Lung (tissue), 12 donors: ENCODE results near the gene CCND3. TPM values are rescaled to one million over a fixed set of nuclear protein-coding genes. Genes with fewer than 3 reads are reported as not detected.
A peak's percentile ranks its signal among the peaks of the same experiment; 100 is the strongest.

ENCODE experiments used
- ATAC-seq: fragments of 200-7000 bp; cut with Tn5 transposase; one replicate; pipeline ENCODE4 v1.9.1; 2020; ENCODE audit warnings: moderate number of reproducible peaks; ENCODE audit not compliant: insufficient read depth, low FRiP score
- DNase-seq, 3 donors: peaks; one replicate each; pipeline ENCODE4 v3.0.0-alpha.2; 2013 to 2017
- H3K27ac ChIP-seq, 2 donors: one replicate each; pipeline ENCODE4 v1.5.1; 2013; ENCODE audit warnings: mild to moderate bottlenecking in 2 of 2, moderate library complexity in 2 of 2, control low read depth in 1 of 2, inconsistent platforms in 1 of 2, low read depth in 1 of 2, low read length in 1 of 2
- H3K27me3 ChIP-seq, 3 donors: one replicate each; pipeline ENCODE4 v1.5.1; 2013; ENCODE audit warnings: low read length in 2 of 3; ENCODE audit not compliant: control insufficient read depth in 3 of 3, insufficient read depth in 3 of 3
- H3K36me3 ChIP-seq, 4 donors: one replicate each; pipeline ENCODE4 v1.5.1; 2013; ENCODE audit warnings: low read length in 4 of 4, mild to moderate bottlenecking in 1 of 4, moderate library complexity in 1 of 4; ENCODE audit not compliant: control insufficient read depth in 4 of 4, insufficient read depth in 4 of 4
- H3K4me1 ChIP-seq, 5 donors: one replicate each; pipeline ENCODE4 v1.5.1; 2013; ENCODE audit warnings: low read length in 5 of 5, mild to moderate bottlenecking in 2 of 5, moderate library complexity in 1 of 5; ENCODE audit not compliant: control insufficient read depth in 5 of 5, insufficient read depth in 5 of 5
- H3K4me3 ChIP-seq: one replicate; pipeline ENCODE4 v1.5.1; 2013; ENCODE audit warnings: mild to moderate bottlenecking, control low read depth, moderate library complexity
- H3K9ac ChIP-seq, 2 donors: one replicate each; pipeline ENCODE4 v1.5.1; 2013; ENCODE audit warnings: low read length in 2 of 2, control low read depth in 1 of 2; ENCODE audit not compliant: insufficient read depth in 1 of 2
- H3K9me3 ChIP-seq, 4 donors: one replicate each; pipeline ENCODE4 v1.5.1; 2013; ENCODE audit warnings: low read length in 3 of 4, mild to moderate bottlenecking in 1 of 4, moderate library complexity in 1 of 4; ENCODE audit not compliant: control insufficient read depth in 4 of 4, insufficient read depth in 3 of 4
- CTCF ChIP-seq: IDR thresholded peaks from 2 replicates; pipeline ENCODE4 v1.5.1; 2012; ENCODE audit warnings: mild to moderate bottlenecking; ENCODE audit errors: control extremely low read depth, extremely low read depth
- WGBS, 2 donors: extraction: QIAGEN DNeasy Blood & Tissue Kit; methylation state at CpG; one replicate each; pipeline ENCODE4 v1.1.7; 2013; 5-methylcytosine and 5-hydroxymethylcytosine counted together
- polyA plus RNA-seq, 2 donors: library from polyadenylated mRNA; stranded (reverse); fragments of 200-250 nt; gene quantifications; one replicate each; pipeline ENCODE4 v1.2.1, GENCODE V29; 2013
- total RNA-seq, 2 donors: library from RNA; depleted of rRNA in 1 of 2; stranded (reverse); fragments of >200 nt in 1 of 2; gene quantifications; one replicate each; pipeline ENCODE4 v1.2.1, GENCODE V29; 2014 to 2021
- donor health status: control.
- donor health status: control.
- donor health status: Bipolar disorder and iron deficiency.
- donor health status: healthy.
- donor health status: DM: yes; HTN: yes; CAD: no.

CCND3 gene
- total and polyA plus RNA-seq, 4 donors, result 120 to 221 (median 158) TPM

- TF ChIP-seq CTCF, result no peak
- DNase-seq (no peak), ATAC-seq (peak; percentile 10)
- peak overlapping the region; percentile 55 to 89 for H3K27ac ChIP-seq
- H3K27me3 ChIP-seq, result no peaks in the 10 kb centered on the region
- H3K4me1 ChIP-seq, result peaks cover 3 to 23% (median 11%) of the 10 kb centered on the region in 5 donors
- H3K9me3 ChIP-seq, result no peaks in the 10 kb centered on the region
- 1% methylated on average over 15 to 20 of the region's 20 CpGs for WGBS, 2 donors
- H3K4me3 ChIP-seq, result peak overlapping the region; percentile 79
- H3K36me3 ChIP-seq, result peaks cover 0 to 7% (median 3%) of the 10 kb centered on the region in 4 donors
- H3K9ac ChIP-seq, result peak overlapping the region; percentile 71 to 98
These were observed 20.0 kb downstream of the CCND3 start for GRCh38 chr6:41921712-41921998.

GRCh38 chr6:41920921-41921711 is 20.5 kb downstream of the CCND3 start, which contains the start of the genes BYSL and MED20:
BYSL (plus strand) TSS chr6:41921499; CDS start chr6:41921563, 64 bp downstream.
MED20 (minus strand) TSS chr6:41921139; CDS start chr6:41921018, 121 bp downstream.
- Histone ChIP-seq H3K9ac (peak within 1 kb of the TSS; percentile 98), H3K9me3 (no peaks in the 10 kb centered on the region), H3K4me1 (peaks cover 3 to 23% (median 11%) of the 10 kb centered on the region in 5 donors), H3K27ac (peak within 1 kb of the TSS; percentile 89 to 95), H3K36me3 (peaks cover 0 to 7% (median 3%) of the 10 kb centered on the region in 4 donors), H3K4me3 (peak within 1 kb of the TSS; percentile 79), H3K27me3 (no peaks in the 10 kb centered on the region)
- WGBS, 2 donors, result 0 to 1% methylated on average over 55 of the region's 55 CpGs
- peak; percentile 70 for TF ChIP-seq CTCF
- DNase-seq, result peak; percentile 95 to 98 (median 97)
- ATAC-seq, result peak; percentile 94

DNA sequence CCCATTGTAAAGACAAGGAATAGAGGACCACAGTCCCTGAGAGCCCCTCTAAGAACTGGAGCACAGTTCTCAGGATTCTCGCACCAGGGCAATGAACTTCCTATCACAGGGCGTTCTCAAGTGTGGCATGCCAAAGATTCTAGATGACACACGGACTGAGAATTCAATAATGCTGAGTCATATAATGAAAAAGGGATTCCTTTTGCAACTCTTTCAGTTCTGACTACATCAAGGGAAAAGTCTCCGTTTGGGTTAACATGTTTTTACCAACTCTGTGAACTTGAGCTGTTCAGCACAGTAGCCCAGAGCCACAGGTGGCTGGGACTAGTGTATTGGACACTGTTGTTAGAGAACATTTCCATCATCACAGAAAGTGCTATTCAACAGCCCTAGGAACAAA is 24.1 kb downstream of the CCND3 start:
- Histone ChIP-seq H3K4me1 (peaks cover 0 to 17% (median 10%) of the 10 kb centered on the region in 5 donors), H3K36me3 (peaks cover 0 to 19% (median 9%) of the 10 kb centered on the region in 4 donors), H3K4me3 (no peak overlapping the region), H3K9me3 (no peaks in the 10 kb centered on the region), H3K27me3 (no peaks in the 10 kb centered on the region), H3K27ac (peak overlapping the region in 1 of 2 donors; percentile 49), H3K9ac (no peak overlapping the region)
- WGBS, 2 donors, result 54 to 56% methylated on average over 4 of the region's 4 CpGs
- no peak for TF ChIP-seq CTCF
- DNase-seq, result no peak
- no peak for ATAC-seq
